ENCODE measurements around the gene SEC23A. TPM values are rescaled to one million over a fixed set of nuclear protein-coding genes. Genes with fewer than 3 reads are reported as not detected.

The SEC23A gene
- total RNA-seq, 1 experiment from 2014 or later: 62.9 TPM

- TF ChIP-seq AR (CRISPR knock-in tag; IDR thresholded peaks at IDR 0.05) (no peak), ETV6 (CRISPR knock-in tag; IDR thresholded peaks at IDR 0.05) (no peak), ZBTB21 (CRISPR knock-in tag; IDR thresholded peaks at IDR 0.05; ENCODE audit: borderline replicate concordance) (no peak), JAZF1 (CRISPR knock-in tag; IDR thresholded peaks at IDR 0.05) (no peak), PREB (CRISPR knock-in tag; IDR thresholded peaks at IDR 0.05; ENCODE audit: borderline replicate concordance) (no peak)
- Mint-ChIP-seq H3K36me3 (no peaks in the 10 kb centered on the region), H3K4me3 (no peak overlapping the region), H3K4me1 (peaks cover 15% of the 10 kb centered on the region), H3K27me3 (ENCODE audit: low read depth) (no peaks in the 10 kb centered on the region), H3K27ac (no peak overlapping the region), H3K9me3 (no peaks in the 10 kb centered on the region)
- POLR2A ChIA-PET: interaction anchor here (0.7 to 0.8 kb wide), 2 partner anchors 81 to 257 kb away, joined by 3 to 5 read pairs; no protein-coding TSS in a partner anchor
- no peak for ATAC-seq
- DNase-seq (ENCODE audit: low spot score): no peak
- CTCF ChIA-PET: no interaction called here
These were observed 7.1 kb upstream of the SEC23A start for GRCh38 chr14:39109893-39110715.

GRCh38 chr14:39108791-39109190, 5.8 kb upstream of the SEC23A start:
- H3K4me3 Mint-ChIP-seq: no peak overlapping the region
- H3K36me3 Mint-ChIP-seq: no peaks in the 10 kb centered on the region
- TF ChIP-seq ZNF121 (CRISPR knock-in tag; IDR thresholded peaks at IDR 0.05) (no peak), SMAD3 (CRISPR knock-in tag; IDR thresholded peaks at IDR 0.05; ENCODE audit: borderline replicate concordance) (no peak), PRRX2 (CRISPR knock-in tag; IDR thresholded peaks at IDR 0.05) (no peak), PRDM15 (CRISPR knock-in tag; IDR thresholded peaks at IDR 0.05) (no peak), NFE2L1 (CRISPR knock-in tag; IDR thresholded peaks at IDR 0.05) (no peak), ETV6 (CRISPR knock-in tag; IDR thresholded peaks at IDR 0.05) (no peak), FOXP1 (CRISPR knock-in tag; IDR thresholded peaks at IDR 0.05; ENCODE audit: borderline replicate concordance) (no peak), TEAD4 (CRISPR knock-in tag; IDR thresholded peaks at IDR 0.05) (no peak), PREB (CRISPR knock-in tag; IDR thresholded peaks at IDR 0.05; ENCODE audit: borderline replicate concordance) (no peak), FOXJ3 (CRISPR knock-in tag; IDR thresholded peaks at IDR 0.05; ENCODE audit: borderline replicate concordance) (no peak), ZBTB43 (CRISPR knock-in tag; IDR thresholded peaks at IDR 0.05) (no peak), EMX1 (CRISPR knock-in tag; IDR thresholded peaks at IDR 0.05) (no peak)
- TF ChIP-seq, protein P1, sequence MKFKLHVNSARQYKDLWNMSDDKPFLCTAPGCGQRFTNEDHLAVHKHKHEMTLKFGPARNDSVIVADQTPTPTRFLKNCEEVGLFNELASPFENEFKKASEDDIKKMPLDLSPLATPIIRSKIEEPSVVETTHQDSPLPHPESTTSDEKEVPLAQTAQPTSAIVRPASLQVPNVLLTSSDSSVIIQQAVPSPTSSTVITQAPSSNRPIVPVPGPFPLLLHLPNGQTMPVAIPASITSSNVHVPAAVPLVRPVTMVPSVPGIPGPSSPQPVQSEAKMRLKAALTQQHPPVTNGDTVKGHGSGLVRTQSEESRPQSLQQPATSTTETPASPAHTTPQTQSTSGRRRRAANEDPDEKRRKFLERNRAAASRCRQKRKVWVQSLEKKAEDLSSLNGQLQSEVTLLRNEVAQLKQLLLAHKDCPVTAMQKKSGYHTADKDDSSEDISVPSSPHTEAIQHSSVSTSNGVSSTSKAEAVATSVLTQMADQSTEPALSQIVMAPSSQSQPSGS (CRISPR knock-in tag; IDR thresholded peaks at IDR 0.05; ENCODE audit: borderline replicate concordance, low read depth): no peak
- TF ChIP-seq, protein P2, sequence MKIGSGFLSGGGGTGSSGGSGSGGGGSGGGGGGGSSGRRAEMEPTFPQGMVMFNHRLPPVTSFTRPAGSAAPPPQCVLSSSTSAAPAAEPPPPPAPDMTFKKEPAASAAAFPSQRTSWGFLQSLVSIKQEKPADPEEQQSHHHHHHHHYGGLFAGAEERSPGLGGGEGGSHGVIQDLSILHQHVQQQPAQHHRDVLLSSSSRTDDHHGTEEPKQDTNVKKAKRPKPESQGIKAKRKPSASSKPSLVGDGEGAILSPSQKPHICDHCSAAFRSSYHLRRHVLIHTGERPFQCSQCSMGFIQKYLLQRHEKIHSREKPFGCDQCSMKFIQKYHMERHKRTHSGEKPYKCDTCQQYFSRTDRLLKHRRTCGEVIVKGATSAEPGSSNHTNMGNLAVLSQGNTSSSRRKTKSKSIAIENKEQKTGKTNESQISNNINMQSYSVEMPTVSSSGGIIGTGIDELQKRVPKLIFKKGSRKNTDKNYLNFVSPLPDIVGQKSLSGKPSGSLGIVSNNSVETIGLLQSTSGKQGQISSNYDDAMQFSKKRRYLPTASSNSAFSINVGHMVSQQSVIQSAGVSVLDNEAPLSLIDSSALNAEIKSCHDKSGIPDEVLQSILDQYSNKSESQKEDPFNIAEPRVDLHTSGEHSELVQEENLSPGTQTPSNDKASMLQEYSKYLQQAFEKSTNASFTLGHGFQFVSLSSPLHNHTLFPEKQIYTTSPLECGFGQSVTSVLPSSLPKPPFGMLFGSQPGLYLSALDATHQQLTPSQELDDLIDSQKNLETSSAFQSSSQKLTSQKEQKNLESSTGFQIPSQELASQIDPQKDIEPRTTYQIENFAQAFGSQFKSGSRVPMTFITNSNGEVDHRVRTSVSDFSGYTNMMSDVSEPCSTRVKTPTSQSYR (CRISPR knock-in tag; IDR thresholded peaks at IDR 0.05): no peak
- peaks cover 8% of the 10 kb centered on the region for H3K4me1 Mint-ChIP-seq
- POLR2A ChIA-PET: no interaction called here
- ATAC-seq (no peak), DNase-seq (ENCODE audit: low spot score) (no peak)
- no peaks in the 10 kb centered on the region for H3K9me3 Mint-ChIP-seq
- H3K27ac Mint-ChIP-seq: no peak overlapping the region
- CTCF ChIA-PET: no interaction called here
- no peaks in the 10 kb centered on the region for H3K27me3 Mint-ChIP-seq (ENCODE audit: low read depth)

Data from WTC11 (cell line).